K562 (cell line): Measurements from ENCODE around the gene VEGFA. TPM values are rescaled to one million over a fixed set of nuclear protein-coding genes. Genes with fewer than 3 reads are reported as not detected.

ENCODE experiments used
- CCAR2 ChIP-seq: fragments of 200-400 bp; formaldehyde crosslinking; IDR thresholded peaks from 2 replicates; pipeline ENCODE4 v1.6.1; 2017; ENCODE audit warnings: mild to moderate bottlenecking, low read depth, low read length
- ESRRB ChIP-seq: fragments of 250-450 bp; sonication (Bioruptor Pico); IDR thresholded peaks from 2 replicates; pipeline ENCODE4 v1.5.0; 2020; ENCODE audit warnings: mild to moderate bottlenecking, moderate library complexity, borderline replicate concordance
- FOXK2 ChIP-seq, 2 experiments: fragments of 450-650 bp; IDR thresholded peaks in 1 of 2; conservative IDR thresholded peaks in 1 of 2; 2 replicates each; pipeline ENCODE4 v1.6.1; 2016; ENCODE audit warnings: low read depth in 2 of 2, mild to moderate bottlenecking in 1 of 2
- FUS ChIP-seq: fragments of 200-400 bp; formaldehyde crosslinking; optimal IDR thresholded peaks from 2 replicates; pipeline ENCODE3; 2017; ENCODE audit warnings: low read depth, low read length
- MEF2A ChIP-seq: IDR thresholded peaks from 2 replicates; pipeline ENCODE4 v1.6.1; 2011; ENCODE audit warnings: low read depth, mild to moderate bottlenecking, low read length, moderate library complexity; ENCODE audit not compliant: control insufficient read depth
- NFIC ChIP-seq: fragments of 450-650 bp; IDR thresholded peaks from 2 replicates; pipeline ENCODE4 v1.6.1; 2017; ENCODE audit warnings: mild to moderate bottlenecking, inconsistent platforms
- PTRF ChIP-seq: fragments of 450-650 bp; IDR thresholded peaks from 2 replicates; pipeline ENCODE4 v1.6.1; 2016; ENCODE audit warnings: mild to moderate bottlenecking, missing genetic modification characterization, missing compliant biosample characterization
- ZNF174 ChIP-seq: fragments of 250-450 bp; sonication (Bioruptor Pico); IDR thresholded peaks from 2 replicates; pipeline ENCODE4 v1.4.0; 2020; ENCODE audit warnings: mild to moderate bottlenecking
- ZNF354B ChIP-seq: fragments of 250-450 bp; sonication (Bioruptor Pico); IDR thresholded peaks from 2 replicates; pipeline ENCODE4 v1.4.0; 2020
- ZNF57 ChIP-seq: fragments of 450-650 bp; formaldehyde crosslinking; IDR thresholded peaks from 2 replicates; pipeline ENCODE4 v1.4.0; 2020; ENCODE audit warnings: mild to moderate bottlenecking, moderate library complexity
- polyA plus RNA-seq, 8 experiments: library from polyadenylated mRNA; depleted of rRNA in 4 of 8; stranded (reverse) in 5 of 8; unstranded in 3 of 8; fragments of >200 nt; fragmentation: Nextera tagmentation in 2 of 8; fragmentation: Illumina TruSeq in 1 of 8; extraction: Ambion mirVana in 2 of 8; extraction: Trizol in 1 of 8; gene quantifications; 2 replicates each; pipeline versions ENCODE4 v1.2.1 to v1.2.3, GENCODE V29; 2011 to 2014; ENCODE audit warnings: inconsistent platforms in 1 of 8, missing spikeins in 1 of 8
- total RNA-seq, 7 experiments: library from RNA; depleted of rRNA in 6 of 7; stranded (reverse); fragments of >200 nt in 6 of 7; fragmentation: Illumina TruSeq in 2 of 7; extraction: Trizol in 2 of 7; gene quantifications; 2 replicates each; pipeline versions ENCODE4 v1.2.1 to v1.2.3, GENCODE V29; 2011 to 2021; ENCODE audit warnings: low replicate concordance in 1 of 7
- TF ChIP-seq, protein P1 (sequence below): sonication (generic); formaldehyde crosslinking; IDR thresholded peaks from 2 replicates; pipeline ENCODE4 v1.8.1; 2023; ENCODE audit warnings: mild to moderate bottlenecking, missing genetic modification reagents
- TF ChIP-seq, protein P2 (sequence below), 2 experiments: fragments of 450-650 bp; conservative IDR thresholded peaks; 2 replicates each; pipeline ENCODE4 v1.6.1; 2017; ENCODE audit warnings: mild to moderate bottlenecking in 2 of 2, moderate library complexity in 2 of 2
- TF ChIP-seq, protein P3 (sequence below), 2 experiments: fragments of 450-650 bp; IDR thresholded peaks; 2 replicates each; pipeline ENCODE4 v1.6.1; 2016; ENCODE audit warnings: mild to moderate bottlenecking in 2 of 2, borderline replicate concordance in 1 of 2, low read depth in 1 of 2, moderate library complexity in 1 of 2

The VEGFA gene
- total and polyA plus RNA-seq, 9 of the 15 experiments (the other 6 are each of a cell fraction or from before 2014, with no cell fraction given) = 14.0 to 271 (median 124) TPM

DNA sequence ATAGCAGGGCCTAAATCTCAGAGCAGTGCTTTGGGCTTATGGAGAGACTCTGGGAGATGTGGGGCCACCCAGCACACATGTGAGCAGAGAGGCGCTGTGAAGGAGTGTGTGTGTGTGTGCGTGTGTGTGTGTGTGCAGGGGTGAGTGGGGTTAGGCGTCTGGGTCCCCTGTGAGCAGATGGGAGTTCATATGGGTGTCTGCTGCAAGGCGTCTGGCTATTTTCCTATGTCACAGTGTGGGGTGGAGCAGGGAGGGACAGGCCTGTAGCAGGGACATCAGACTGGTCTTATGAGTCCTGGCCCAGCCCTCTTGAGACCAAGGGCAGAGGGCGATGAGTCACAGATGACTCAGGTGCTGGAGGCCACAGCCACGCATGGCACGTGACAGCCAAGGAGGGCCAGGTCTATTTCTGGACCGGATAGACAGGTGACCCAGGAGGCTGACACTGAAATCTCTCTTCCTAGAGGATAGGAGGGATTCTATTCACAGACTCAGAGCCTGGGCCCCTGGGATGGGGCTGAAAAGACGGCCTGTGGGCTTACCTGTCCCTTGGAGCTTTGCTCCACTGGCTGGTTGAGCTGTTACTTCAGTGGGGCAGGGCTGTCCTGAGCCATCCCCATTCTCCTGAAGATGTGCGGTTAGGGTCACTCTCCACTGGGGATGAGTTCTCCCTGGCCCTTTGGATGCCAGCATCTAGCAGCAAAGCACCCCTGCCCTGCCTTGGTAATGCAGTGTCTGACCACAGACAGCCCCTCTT lies 28.9 kb downstream of the VEGFA start (continued):
- TF ChIP-seq, protein P1, sequence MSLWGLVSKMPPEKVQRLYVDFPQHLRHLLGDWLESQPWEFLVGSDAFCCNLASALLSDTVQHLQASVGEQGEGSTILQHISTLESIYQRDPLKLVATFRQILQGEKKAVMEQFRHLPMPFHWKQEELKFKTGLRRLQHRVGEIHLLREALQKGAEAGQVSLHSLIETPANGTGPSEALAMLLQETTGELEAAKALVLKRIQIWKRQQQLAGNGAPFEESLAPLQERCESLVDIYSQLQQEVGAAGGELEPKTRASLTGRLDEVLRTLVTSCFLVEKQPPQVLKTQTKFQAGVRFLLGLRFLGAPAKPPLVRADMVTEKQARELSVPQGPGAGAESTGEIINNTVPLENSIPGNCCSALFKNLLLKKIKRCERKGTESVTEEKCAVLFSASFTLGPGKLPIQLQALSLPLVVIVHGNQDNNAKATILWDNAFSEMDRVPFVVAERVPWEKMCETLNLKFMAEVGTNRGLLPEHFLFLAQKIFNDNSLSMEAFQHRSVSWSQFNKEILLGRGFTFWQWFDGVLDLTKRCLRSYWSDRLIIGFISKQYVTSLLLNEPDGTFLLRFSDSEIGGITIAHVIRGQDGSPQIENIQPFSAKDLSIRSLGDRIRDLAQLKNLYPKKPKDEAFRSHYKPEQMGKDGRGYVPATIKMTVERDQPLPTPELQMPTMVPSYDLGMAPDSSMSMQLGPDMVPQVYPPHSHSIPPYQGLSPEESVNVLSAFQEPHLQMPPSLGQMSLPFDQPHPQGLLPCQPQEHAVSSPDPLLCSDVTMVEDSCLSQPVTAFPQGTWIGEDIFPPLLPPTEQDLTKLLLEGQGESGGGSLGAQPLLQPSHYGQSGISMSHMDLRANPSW (CRISPR knock-in tag) = 0 out of 2 replicates have a peak, but pooled peaks have one; percentile 35
- TF ChIP-seq CCAR2 (no peak), ZNF354B (CRISPR knock-in tag) (no peak), MEF2A (peak; percentile 97), FUS (no peak), NFIC (peak; percentile 4; the same call in 1 of the 2 replicates), ZNF174 (CRISPR knock-in tag) (no peak), ZNF57 (no peak), PTRF (tag) (no peak), FOXK2 (conservative IDR thresholded peaks at IDR 0.05 in 1 of 2, IDR thresholded peaks at IDR 0.05 in 1 of 2; ENCODE audit: low read depth in 2 of 2) (peak; percentile 77 to 81), ESRRB (CRISPR knock-in tag) (no peak)
- TF ChIP-seq, protein P2, sequence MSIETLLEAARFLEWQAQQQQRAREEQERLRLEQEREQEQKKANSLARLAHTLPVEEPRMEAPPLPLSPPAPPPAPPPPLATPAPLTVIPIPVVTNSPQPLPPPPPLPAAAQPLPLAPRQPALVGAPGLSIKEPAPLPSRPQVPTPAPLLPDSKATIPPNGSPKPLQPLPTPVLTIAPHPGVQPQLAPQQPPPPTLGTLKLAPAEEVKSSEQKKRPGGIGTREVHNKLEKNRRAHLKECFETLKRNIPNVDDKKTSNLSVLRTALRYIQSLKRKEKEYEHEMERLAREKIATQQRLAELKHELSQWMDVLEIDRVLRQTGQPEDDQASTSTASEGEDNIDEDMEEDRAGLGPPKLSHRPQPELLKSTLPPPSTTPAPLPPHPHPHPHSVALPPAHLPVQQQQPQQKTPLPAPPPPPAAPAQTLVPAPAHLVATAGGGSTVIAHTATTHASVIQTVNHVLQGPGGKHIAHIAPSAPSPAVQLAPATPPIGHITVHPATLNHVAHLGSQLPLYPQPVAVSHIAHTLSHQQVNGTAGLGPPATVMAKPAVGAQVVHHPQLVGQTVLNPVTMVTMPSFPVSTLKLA (conservative IDR thresholded peaks at IDR 0.05) = peak; percentile 48 to 82
- TF ChIP-seq, protein P3, sequence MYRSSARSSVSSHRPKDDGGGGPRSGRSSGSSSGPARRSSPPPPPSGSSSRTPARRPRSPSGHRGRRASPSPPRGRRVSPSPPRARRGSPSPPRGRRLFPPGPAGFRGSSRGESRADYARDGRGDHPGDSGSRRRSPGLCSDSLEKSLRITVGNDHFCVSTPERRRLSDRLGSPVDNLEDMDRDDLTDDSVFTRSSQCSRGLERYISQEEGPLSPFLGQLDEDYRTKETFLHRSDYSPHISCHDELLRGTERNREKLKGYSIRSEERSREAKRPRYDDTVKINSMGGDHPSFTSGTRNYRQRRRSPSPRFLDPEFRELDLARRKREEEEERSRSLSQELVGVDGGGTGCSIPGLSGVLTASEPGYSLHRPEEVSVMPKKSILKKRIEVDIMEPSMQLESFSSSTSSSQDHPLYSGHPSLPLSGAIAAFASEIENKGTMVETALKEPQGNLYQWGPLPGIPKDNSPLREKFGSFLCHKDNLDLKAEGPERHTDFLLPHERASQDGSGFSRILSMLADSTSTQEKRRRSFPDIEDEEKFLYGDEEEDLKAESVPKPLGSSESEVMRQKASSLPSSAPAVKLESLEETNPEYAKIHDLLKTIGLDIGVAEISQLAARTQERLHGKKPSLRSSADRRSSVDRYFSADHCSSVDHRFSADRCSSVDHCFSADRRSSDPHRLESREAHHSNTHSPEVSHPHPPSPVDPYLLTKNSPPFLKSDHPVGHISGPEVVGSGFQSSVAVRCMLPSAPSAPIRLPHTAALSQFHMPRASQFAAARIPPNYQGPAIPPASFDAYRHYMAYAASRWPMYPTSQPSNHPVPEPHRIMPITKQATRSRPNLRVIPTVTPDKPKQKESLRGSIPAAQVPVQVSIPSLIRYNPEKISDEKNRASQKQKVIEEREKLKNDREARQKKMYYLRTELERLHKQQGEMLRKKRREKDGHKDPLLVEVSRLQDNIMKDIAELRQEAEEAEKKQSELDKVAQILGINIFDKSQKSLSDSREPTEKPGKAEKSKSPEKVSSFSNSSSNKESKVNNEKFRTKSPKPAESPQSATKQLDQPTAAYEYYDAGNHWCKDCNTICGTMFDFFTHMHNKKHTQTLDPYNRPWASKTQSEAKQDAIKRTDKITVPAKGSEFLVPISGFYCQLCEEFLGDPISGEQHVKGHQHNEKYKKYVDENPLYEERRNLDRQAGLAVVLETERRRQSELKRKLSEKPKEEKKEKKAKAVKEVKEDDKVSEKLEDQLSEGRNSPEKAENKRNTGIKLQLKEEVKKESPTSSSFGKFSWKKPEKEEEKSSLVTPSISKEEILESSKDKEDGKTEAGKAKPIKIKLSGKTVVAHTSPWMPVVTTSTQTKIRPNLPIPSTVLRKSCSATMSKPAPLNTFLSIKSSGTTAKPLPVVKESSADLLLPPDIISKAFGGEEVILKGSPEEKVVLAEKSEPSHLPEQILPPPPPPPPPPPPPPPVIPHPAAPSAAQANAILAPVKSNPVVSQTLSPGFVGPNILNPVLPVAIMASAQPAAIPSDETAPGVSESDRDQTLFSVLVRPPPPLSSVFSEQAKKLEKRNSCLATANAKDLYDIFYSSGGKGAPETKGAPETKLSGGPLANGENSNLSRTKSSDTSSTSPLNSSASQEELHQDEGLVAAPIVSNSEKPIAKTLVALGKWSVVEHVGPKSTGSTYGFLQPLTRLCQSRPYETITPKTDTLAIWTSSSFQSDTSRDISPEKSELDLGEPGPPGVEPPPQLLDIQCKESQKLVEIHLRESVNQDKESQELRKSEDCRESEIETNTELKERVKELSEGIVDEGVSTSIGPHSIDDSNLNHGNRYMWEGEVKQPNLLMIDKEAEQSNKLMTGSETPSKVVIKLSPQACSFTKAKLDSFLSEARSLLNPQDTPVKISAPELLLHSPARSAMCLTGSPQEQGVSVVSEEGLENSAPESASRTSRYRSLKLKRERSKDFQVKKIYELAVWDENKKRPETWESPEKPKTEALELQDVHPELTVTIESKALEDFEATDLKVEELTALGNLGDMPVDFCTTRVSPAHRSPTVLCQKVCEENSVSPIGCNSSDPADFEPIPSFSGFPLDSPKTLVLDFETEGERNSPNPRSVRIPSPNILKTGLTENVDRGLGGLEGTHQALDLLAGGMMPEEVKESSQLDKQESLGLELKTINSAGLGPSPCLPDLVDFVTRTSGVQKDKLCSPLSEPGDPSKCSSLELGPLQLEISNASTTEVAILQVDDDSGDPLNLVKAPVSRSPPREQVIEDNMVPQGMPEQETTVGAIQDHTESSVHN (IDR thresholded peaks at IDR 0.05; ENCODE audit: borderline replicate concordance in 1 of 2, low read depth in 1 of 2) = peak in 1 of 2 experiments; percentile 93; a peak in 2 of 4 replicates
